ENCODE measurements around the gene CCDC157. TPM values are rescaled to one million over a fixed set of nuclear protein-coding genes. Genes with fewer than 3 reads are reported as not detected.

Gene CCDC157
- total and polyA plus RNA-seq, 9 of the 15 experiments (the other 6 are each of a cell fraction or from before 2014, with no cell fraction given): 0.04 to 1.3 (median 0.68) TPM

DNA sequence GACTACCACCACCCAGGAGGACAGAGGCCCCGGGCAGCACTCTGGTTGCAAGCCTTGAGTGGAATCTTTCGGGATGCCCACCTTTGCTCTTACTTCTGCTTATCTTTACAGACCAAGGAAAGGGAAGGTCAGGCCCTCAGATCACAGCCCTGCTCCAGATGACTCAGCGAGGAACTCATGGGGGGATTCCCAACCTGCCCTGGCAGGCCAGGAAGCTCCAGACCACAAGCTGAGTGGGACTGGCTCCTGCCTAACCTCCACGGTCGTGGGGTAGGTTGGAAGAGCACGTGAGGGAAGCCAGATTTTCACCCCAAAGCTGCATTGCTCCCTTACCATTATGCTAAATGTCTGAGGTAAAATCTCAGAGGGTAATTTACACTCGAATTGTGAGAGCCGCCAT lies 41.9 kb upstream of the CCDC157 start:
- in situ Hi-C loops (cut with MboI) (no loop called here), intact Hi-C loops (cut with micrococcal nuclease) (no loop called here)
- ChIA-PET CTCF (ENCODE audit: low intra/inter-chr PET ratio) (no interaction called here), POLR2A (interaction anchor here (0.6 to 0.7 kb wide), 2 partner anchors 10 to 19 kb away, joined by 3 to 5 read pairs; no protein-coding TSS in a partner anchor)
- Histone ChIP-seq H4K20me1 (replicated peaks; ENCODE audit: control insufficient read depth, insufficient read depth, low read length) (peaks cover 4% of the 10 kb centered on the region; the same call in 1 of the 2 replicates), H3K9me1 (ENCODE audit: control insufficient read depth, insufficient read depth, low read length) (no peaks in the 10 kb centered on the region), H3K4me2 (ENCODE audit: insufficient read depth, low read length) (no peak overlapping the region), H3K4me1 (replicated peaks in 1 of 2; ENCODE audit: control insufficient read depth in 2 of 2, insufficient read depth in 2 of 2, low read length in 2 of 2) (peaks cover 10 to 22% of the 10 kb centered on the region in 2 experiments), H3K79me2 (ENCODE audit: control insufficient read depth, insufficient read depth, low read length) (no peaks in the 10 kb centered on the region; the same call in 2 of the 3 replicates), H2AFZ (ENCODE audit: low read depth, low read length) (no peak overlapping the region), H3K27ac (ENCODE audit: extremely low read depth, low read depth, low read length) (no peak overlapping the region), H3K9ac (ENCODE audit: insufficient read depth in 1 of 2, low read depth in 2 of 2, low read length in 2 of 2) (peak overlapping the region in 1 of 2 experiments; percentile 84; a peak in 1 of 4 replicates), H3K36me3 (ENCODE audit: control insufficient read depth, insufficient read depth, low read length) (no peaks in the 10 kb centered on the region; the same call in 2 of the 3 replicates), H3K4me3 (no peak overlapping the region), H3K27me3 (ENCODE audit: control insufficient read depth in 2 of 2, insufficient read depth in 2 of 2, low read length in 2 of 2) (no peaks in the 10 kb centered on the region), H3K9me3 (replicated peaks; ENCODE audit: control insufficient read depth, insufficient read depth, low read depth, low read length) (no peaks in the 10 kb centered on the region)
- DNase-seq (ENCODE audit: extremely low read depth in 1 of 4, low spot score in 3 of 4): peak in 3 of 4 experiments; percentile 22 to 39 (median 31)
- ATAC-seq: no peak
- FAIRE-seq: no peak
- no TSS peak for BruUV-seq (replicated peaks)
- WGBS (ENCODE audit: insufficient coverage, low coverage, missing lambda C conversion rate): 27% methylated on average over 8 of the region's 8 CpGs
- no peak for TF ChIP-seq TRIM24 (IDR thresholded peaks at IDR 0.05)
- no peak for TF ChIP-seq NFATC3 (IDR thresholded peaks at IDR 0.05)
- TF ChIP-seq C11orf30 (IDR thresholded peaks at IDR 0.05; ENCODE audit: low read depth): 0 out of 2 replicates have a peak, but pooled peaks have one; percentile 8
- no peak for TF ChIP-seq XRCC5 (IDR thresholded peaks at IDR 0.05; ENCODE audit: low read depth, low read length)
- no peak for TF ChIP-seq TAL1 (IDR thresholded peaks at IDR 0.05)
- TF ChIP-seq NCOR1 (IDR thresholded peaks at IDR 0.05): 0 out of 2 replicates have a peak, but pooled peaks have one; percentile 7
- TF ChIP-seq KDM1A (IDR thresholded peaks at IDR 0.05): 0 out of 4 replicates have a peak, but pooled peaks have one; percentile 8 to 12
- no peak for TF ChIP-seq TRIM28 (IDR thresholded peaks at IDR 0.05)
- TF ChIP-seq ZNF146 (CRISPR knock-in tag; IDR thresholded peaks at IDR 0.05; ENCODE audit: unreplicated experiment): no peak
- TF ChIP-seq SREBF2 (CRISPR knock-in tag; IDR thresholded peaks at IDR 0.05): no peak
- peak; percentile 57 for TF ChIP-seq CBFA2T3 (IDR thresholded peaks at IDR 0.05)
- no peak for TF ChIP-seq POLR2H (tag; IDR thresholded peaks at IDR 0.05; ENCODE audit: low read depth)
- TF ChIP-seq NFE2 (IDR thresholded peaks at IDR 0.05; ENCODE audit: low read depth): peak; percentile 55
- TF ChIP-seq FOXK1 (CRISPR knock-in tag; IDR thresholded peaks at IDR 0.05; ENCODE audit: borderline replicate concordance): no peak
- no peak for TF ChIP-seq XRCC3 (IDR thresholded peaks at IDR 0.05)
- TF ChIP-seq ATF3 (IDR thresholded peaks at IDR 0.05): peak; percentile 22; the same call in 1 of the 2 replicates
- TF ChIP-seq ATF3 (CRISPR knock-in tag; conservative IDR thresholded peaks at IDR 0.05): no peak
- TF ChIP-seq HNRNPUL1 (IDR thresholded peaks at IDR 0.05; ENCODE audit: low read length): no peak
- no peak for TF ChIP-seq RBM17 (IDR thresholded peaks at IDR 0.05; ENCODE audit: borderline replicate concordance, low read depth, low read length)
- TF ChIP-seq NR1H2 (CRISPR knock-in tag; IDR thresholded peaks at IDR 0.05): no peak
- peak; percentile 35 for TF ChIP-seq TCF3 (CRISPR knock-in tag; IDR thresholded peaks at IDR 0.05)
- no peak for TF ChIP-seq ZKSCAN3 (CRISPR knock-in tag; IDR thresholded peaks at IDR 0.05)
- TF ChIP-seq MYC (IDR thresholded peaks at IDR 0.05; ENCODE audit: low read depth, low read length): no peak
- TF ChIP-seq MYC (CRISPR knock-in tag; IDR thresholded peaks at IDR 0.05; ENCODE audit: borderline replicate concordance, low read depth): no peak
- TF ChIP-seq ARID1B (IDR thresholded peaks at IDR 0.05): peak; percentile 48; the same call in 1 of the 2 replicates
- TF ChIP-seq DPF2 (IDR thresholded peaks at IDR 0.05): 0 out of 2 replicates have a peak, but pooled peaks have one; percentile 21
- TF ChIP-seq WHSC1 (IDR thresholded peaks at IDR 0.05; ENCODE audit: low read length): no peak
- TF ChIP-seq ZEB2 (IDR thresholded peaks at IDR 0.05): no peak
- TF ChIP-seq SETDB1 (IDR thresholded peaks at IDR 0.05; ENCODE audit: low read length): no peak
- TF ChIP-seq ZNF212 (CRISPR knock-in tag; IDR thresholded peaks at IDR 0.05): no peak
- TF ChIP-seq PYGO2 (tag; IDR thresholded peaks at IDR 0.05): no peak
